Neural progenitor cell (in vitro differentiated cells): ENCODE data around the gene RPL22.

Experiments
- EZH2 ChIP-seq: fragments of 200-600 bp; sonication (generic); IDR thresholded peaks from 2 replicates; pipeline ENCODE4 v1.6.1; 2017; ENCODE audit warnings: antibody characterized with exemption, mild to moderate bottlenecking, moderate library complexity
- TF ChIP-seq, protein P1 (sequence below): fragments of 200-600 bp; sonication (generic); IDR thresholded peaks from 2 replicates; pipeline ENCODE4 v1.5.1; 2017; ENCODE audit warnings: antibody characterized with exemption, mild to moderate bottlenecking

DNA sequence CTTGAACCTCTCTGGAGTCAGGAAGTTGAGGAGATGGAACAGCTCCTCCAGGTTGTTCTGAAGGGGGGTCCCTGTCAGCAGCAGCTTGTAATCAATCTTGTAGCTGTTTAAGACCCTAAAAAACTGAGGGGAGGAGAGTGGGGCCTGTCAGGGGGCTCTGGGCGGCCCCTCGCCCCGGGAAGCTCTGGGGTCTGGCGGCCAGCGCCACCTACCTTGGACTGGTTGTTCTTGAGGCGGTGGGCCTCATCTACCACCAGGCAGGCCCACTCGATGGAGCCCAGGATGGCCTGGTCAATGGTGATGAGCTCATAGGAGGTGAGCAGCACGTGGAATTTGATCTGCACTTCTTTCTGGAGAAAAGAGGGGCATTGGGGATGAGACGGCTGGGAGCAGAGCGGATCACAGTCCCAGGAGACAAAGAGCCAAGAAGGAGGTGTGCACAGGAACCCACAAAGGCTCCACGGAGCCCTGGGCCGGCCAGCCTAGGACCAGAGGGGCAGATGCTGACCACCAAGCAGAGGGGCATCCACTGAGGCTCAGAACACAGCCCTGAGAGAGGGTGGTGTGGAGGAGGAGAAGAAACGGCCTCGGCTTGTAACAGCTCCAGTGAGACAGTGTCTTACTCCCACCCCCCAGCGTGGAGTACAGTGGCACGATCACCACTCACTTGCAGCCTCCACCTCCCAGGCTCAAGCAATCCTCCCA is 62.7 kb downstream of the RPL22 start:
- TF ChIP-seq, protein P1, sequence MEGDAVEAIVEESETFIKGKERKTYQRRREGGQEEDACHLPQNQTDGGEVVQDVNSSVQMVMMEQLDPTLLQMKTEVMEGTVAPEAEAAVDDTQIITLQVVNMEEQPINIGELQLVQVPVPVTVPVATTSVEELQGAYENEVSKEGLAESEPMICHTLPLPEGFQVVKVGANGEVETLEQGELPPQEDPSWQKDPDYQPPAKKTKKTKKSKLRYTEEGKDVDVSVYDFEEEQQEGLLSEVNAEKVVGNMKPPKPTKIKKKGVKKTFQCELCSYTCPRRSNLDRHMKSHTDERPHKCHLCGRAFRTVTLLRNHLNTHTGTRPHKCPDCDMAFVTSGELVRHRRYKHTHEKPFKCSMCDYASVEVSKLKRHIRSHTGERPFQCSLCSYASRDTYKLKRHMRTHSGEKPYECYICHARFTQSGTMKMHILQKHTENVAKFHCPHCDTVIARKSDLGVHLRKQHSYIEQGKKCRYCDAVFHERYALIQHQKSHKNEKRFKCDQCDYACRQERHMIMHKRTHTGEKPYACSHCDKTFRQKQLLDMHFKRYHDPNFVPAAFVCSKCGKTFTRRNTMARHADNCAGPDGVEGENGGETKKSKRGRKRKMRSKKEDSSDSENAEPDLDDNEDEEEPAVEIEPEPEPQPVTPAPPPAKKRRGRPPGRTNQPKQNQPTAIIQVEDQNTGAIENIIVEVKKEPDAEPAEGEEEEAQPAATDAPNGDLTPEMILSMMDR = no peak
- no peak for TF ChIP-seq EZH2
